ENCODE measurements around the gene NELL2.

NELL2 gene

GRCh38 chr12:44460261-44460660, 415.9 kb downstream of the NELL2 start:
- H3K27ac ChIP-seq: no peak overlapping the region
- no peak for TF ChIP-seq CTCF (conservative IDR thresholded peaks at IDR 0.05)
- TF ChIP-seq ZFX (IDR thresholded peaks at IDR 0.05): no peak

GRCh38 chr12:44459569-44459968, 416.5 kb downstream of the NELL2 start:
- no peak overlapping the region for H3K27ac ChIP-seq
- no peak for TF ChIP-seq ZFX (IDR thresholded peaks at IDR 0.05)
- TF ChIP-seq CTCF (conservative IDR thresholded peaks at IDR 0.05): no peak
